GM12892 (cell line): ENCODE data around the gene OR52M1.

ENCODE experiments used
- POLR2A ChIP-seq: IDR thresholded peaks from 2 replicates; pipeline ENCODE4 v1.6.1; 2011; ENCODE audit warnings: low read depth, low read length, control low read depth
- POLR2AphosphoS5 ChIP-seq: IDR thresholded peaks from 2 replicates; pipeline ENCODE4 v1.6.1; 2011; ENCODE audit warnings: low read depth, low read length, control low read depth

- TF ChIP-seq POLR2AphosphoS5 (no peak), POLR2A (no peak)
Observed at GRCh38 chr11:4565371-4565770, 20.4 kb downstream of the OR52M1 start.
